ENCODE results near the gene ARHGAP9.

ARHGAP9 gene

DNA sequence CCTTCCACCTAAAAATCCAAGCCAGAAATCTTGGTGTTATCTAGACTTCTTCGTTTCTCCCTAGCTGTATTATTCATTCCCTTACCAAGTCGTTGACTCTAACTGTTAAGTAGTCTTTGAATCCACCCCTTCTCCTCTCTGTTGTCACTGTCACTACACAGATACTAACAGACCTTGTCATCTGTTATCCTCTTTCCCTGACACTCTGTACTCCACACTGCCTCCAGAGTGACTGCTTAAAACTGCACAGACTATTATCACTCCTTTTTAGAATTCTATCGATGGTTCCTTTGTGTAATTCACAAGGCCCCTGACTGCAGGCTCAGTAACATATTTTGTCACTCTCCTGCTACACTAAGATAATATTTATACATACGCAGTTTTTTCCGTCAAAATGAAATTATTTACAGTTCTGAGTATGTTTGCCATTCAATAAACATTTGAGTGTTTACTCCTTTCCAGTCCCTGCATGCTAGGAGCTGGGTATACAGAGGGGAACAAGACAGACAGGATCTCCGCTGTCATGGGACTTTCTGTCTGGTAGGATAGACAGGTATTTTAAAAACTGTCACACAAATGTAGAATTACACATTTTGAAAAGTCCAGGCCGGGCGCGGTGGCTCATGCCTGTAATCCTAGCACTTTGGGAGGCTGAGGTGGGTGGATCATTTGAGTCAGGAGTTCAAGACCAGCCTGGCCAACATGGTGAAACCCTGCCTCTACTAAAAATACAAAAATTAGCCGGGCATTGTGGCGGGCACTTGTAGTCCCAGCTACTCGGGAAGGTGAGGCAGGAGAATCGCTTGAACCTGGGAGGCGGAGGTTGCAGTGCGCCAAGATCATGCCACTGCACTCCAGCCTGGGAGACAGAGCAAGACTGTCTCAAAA lies 12.0 kb upstream of the ARHGAP9 start:
- DNase-seq, result peak; percentile 64

- DNase-seq, result no peak
Measured at GRCh38 chr12:57490126-57490525, 10.5 kb upstream of the ARHGAP9 start.

DNA sequence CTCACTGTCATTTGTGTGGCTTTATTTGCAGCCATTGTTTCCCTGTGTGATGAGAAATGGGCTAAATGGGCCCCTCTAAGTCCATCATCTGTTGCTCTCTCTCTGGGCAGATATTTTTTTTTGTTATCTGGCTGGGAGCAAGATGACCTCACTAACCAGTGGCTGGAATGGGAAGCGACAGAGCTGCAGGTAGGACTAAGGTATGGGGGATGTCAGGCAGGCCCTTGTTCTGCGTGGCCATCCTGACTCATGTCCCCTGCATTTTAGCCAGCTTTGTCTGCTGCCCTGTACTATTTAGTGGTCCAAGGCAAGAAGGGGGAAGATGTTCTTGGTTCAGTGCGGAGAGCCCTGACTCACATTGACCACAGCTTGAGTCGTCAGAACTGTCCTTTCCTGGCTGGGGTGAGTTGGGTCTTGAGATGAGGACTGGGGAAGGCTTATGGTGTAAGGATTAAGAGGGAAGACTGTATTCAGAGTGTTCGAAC lies 9.5 kb upstream of the ARHGAP9 start:
- no peak for DNase-seq

- DNase-seq, result peak; percentile 22
Measured at GRCh38 chr12:57488402-57489156, 8.9 kb upstream of the ARHGAP9 start.

- DNase-seq, result peak; percentile 99
Measured at GRCh38 chr12:57487597-57488401, 8.1 kb upstream of the ARHGAP9 start, which contains the start of gene MARS1. Gene MARS1 (plus strand): TSS chr12:57488068. CDS start chr12:57488091, 23 bp downstream.

- DNase-seq, result no peak
Measured at GRCh38 chr12:57487055-57487596, 7.5 kb upstream of the ARHGAP9 start.

DNA sequence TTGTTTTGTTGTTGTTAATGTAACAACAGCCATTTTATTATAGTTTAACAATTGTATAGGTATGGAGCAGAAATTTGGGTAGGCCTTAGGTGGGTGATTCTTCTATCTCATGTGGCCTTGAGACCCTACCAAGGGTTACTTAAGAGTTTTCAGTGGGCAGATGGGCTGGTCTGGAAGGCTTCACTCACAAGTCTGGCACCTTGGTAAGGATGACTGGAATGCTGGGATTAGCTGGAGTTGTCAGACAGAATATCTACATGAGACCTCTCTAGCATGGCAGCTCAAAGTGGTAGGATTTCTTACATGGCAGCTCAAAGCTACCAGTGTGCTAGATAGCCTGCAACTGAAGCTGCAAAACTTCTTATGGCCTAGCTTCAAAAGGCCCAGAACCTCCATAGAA lies 6.0 kb upstream of the ARHGAP9 start:
- DNase-seq, result no peak

- DNase-seq, result no peak
Measured at GRCh38 chr12:57483466-57483865, 3.8 kb upstream of the ARHGAP9 start.

DNA sequence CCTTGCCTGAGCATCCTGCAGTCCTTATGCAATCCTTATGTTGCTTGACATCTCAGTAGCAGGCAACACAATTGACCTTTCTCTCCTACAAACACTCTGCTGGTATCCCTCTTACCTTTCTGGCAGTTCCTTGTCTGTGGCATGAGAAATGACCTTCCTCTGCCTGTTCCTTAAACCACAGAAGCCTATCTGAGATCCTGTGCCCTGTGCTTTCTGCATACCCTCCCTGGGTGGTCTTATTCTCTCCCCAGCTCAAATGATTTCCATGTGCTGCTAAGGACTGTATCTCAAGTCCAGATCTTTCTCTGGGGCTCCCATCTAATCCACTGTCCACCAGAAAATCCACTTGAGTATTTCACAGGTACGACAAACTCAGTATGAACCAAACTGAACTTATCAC lies 2.0 kb upstream of the ARHGAP9 start:
- DNase-seq, result no peak

DNA sequence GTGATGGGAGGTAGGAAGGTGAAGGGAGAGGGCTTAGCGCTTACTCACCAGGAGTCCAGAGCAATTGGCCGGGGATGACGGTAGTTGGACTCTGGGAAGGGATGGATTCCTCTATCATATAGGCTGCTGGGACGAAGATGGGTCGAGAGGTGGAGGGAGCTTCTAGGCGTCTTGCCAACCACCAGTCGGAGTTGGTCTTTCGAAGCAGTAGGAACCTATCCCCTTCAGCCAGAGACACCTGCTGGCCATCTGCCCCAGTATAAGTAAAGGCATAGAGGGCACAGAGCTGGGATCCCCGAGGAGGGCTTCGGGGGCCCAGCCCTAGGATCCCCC lies 657 bp downstream of the ARHGAP9 start:
- no peak for DNase-seq

- DNase-seq, result peak; percentile 48
Measured at GRCh38 chr12:57477710-57478681, 1.7 kb downstream of the ARHGAP9 start.

DNA sequence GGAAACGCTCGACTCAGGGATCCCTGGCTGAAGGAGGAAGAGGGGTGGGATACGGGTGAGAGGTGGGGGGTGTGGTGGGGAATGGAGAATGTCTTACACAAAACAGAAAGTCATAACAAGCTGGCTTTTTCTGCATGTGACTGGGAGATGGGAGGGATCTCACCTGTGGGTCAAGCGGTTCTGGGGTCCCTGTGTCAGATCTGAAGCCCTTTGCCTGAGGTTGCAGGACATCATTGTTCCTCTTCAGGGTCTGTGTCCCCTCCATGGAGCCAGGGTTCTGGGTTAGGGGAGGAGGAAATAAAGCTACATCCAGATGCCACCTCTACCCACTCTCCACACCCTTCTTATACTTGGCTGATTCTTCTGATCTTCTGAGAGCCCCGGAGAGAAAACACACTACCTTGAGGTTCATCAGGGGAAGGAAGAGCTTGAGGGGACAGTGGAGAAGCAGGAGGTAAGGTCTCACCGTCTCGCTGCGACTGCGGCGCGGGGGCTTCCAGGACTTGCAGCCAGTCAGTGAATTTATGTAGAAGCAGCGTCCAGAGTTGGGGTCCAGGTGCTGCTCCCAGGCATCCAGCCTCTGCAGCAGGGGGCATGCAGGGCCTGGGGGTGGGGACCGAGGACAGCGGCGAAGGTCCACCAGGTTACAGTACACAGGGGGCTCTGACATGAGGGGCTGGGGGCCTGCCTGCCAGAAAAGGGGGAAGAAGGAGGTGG lies 2.5 kb downstream of the ARHGAP9 start:
- no peak for DNase-seq

DNA sequence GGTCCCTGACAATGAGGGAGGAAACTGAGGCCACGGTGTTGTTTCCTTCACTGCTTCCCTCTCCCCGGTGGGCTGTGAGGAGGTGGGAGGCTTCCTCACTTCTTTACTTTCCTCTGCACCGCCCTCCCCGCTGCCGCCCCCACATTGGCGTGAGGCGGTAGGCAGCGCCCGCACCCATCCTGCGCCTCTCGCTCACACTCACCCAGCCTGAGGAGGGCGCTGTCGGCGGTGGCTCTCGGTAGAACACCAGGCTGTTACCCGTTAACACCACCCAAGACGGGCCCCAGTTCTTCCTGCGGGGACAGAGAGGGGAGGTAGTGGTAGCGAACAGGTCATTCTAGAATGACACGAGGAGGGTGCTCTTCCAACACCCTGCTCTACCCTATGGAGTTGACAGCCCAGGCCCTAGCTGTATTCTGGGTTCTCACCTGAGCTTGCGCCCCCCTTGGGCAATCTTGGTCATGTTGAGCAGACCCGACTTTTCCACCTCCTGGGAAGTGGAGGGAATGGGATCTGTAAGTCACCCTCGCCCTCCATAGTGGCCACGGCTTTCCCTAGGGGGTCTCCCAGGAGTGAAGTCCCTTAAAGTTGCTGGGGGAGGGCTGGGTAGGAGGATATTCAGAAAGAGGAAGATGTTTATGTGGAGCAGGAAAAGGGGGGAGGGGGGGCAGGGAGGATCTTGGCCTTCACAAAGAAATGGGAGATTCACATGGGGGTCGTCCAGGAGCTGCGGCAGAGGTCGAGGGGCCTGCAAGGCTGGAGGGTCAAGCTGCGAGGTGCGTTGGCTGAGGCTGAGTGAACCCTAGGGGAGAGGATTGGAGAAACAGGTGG lies 3.3 kb downstream of the ARHGAP9 start:
- peak; percentile 69 for DNase-seq

- DNase-seq, result no peak
Measured at GRCh38 chr12:57475271-57476161, 4.2 kb downstream of the ARHGAP9 start.

DNA sequence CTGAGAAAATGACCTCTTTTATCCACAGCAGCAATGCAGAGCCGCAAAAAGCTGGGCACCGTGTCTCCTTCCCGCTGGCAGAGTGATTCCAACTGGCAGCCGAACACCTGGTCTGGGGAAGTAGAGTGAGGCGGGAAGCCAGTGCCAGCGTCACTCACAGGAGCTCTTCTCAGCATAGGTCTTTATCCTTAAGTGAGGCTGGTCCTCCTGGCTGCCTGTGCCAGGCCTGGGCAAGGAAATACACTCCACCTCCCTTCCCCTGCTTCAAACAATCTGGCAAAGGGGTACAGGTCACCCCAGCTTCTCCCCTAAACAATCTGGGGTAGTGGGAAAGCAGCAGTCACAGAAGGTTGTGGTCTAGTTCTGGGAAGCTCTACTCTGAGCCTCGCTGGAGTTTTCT lies 4.8 kb downstream of the ARHGAP9 start:
- no peak for DNase-seq

- DNase-seq, result no peak
Measured at GRCh38 chr12:57474430-57474829, 5.2 kb downstream of the ARHGAP9 start.

- no peak for DNase-seq
Measured at GRCh38 chr12:57473886-57474285, 5.8 kb downstream of the ARHGAP9 start.

DNA sequence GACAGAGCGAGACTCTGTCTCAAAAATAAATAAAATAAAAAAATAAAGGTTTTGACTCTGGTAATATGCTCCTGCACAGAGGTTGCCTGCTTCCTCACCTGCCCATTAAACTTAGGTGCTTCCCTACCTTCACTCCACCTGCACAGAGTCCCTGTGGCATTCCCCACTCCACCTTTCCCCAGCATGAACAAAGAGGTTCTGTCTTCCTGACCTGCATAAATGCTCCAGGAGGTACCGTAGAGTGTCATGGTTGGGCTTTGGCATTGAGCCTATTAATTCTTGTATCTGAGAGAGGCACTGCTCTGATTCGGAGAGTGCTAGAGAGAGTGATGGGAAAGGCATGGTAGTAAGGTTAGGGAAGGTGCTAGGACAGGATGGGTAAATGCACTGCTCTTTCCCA lies 6.3 kb downstream of the ARHGAP9 start:
- no peak for DNase-seq

DNA sequence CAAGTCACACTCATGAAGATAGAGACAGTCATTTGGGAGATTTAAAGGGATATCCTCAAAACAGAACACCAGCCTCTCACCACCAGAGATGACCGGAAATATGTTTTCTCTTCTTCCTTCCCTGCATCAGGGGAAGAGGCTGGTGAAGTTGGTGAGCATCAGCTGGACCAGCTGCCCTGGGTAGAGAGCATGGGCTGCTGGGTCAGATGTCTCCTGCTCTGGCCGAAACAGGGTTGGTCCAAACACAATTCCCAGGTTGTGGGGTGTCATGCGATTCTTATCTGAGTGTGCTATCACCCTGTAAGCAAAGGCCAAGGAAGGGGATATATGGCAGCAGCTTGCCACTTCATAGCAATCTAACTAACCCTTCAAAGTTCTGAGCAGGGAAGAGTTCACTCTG lies 7.3 kb downstream of the ARHGAP9 start:
- no peak for DNase-seq

Measured in hematopoietic multipotent progenitor cell treated with erythropoietin and hydrocortisone succinate and interleukin-3 and kit ligand, for 8 days (in vitro differentiated cells).